ENCODE data around the gene FOCAD. TPM values are rescaled to one million over a fixed set of nuclear protein-coding genes. Genes with fewer than 3 reads are reported as not detected.

The FOCAD gene
- total RNA-seq, 1 experiment from 2014 or later: 43.3 TPM

GRCh38 chr9:20662156-20662555 is 21.9 kb upstream of the FOCAD start:
- no peaks in the 10 kb centered on the region for H4K20me1 ChIP-seq (ENCODE audit: control insufficient read depth, insufficient read depth, insufficient read length)
- H3K27me3 ChIP-seq (ENCODE audit: insufficient read depth, low read length): no peaks in the 10 kb centered on the region
- no peak overlapping the region for H3T11ph ChIP-seq (ENCODE audit: low read length)
- peaks cover 15% of the 10 kb centered on the region; the same call in 1 of the 2 replicates for H3K4me1 ChIP-seq (ENCODE audit: insufficient read depth, low read length)
- WGBS (ENCODE audit: extremely low coverage, insufficient read length, low lambda C conversion rate): no CpG with 5 or more reads among the region's 3 CpGs
- H2AK5ac ChIP-seq (ENCODE audit: insufficient read length, low read length): no peak overlapping the region
- no peak overlapping the region for H3K18ac ChIP-seq (ENCODE audit: insufficient read length, low read depth, low read length)
- H3K27ac Mint-ChIP-seq: 0 out of 7 replicates have a peak overlapping the region, but pooled peaks of 1 of the 3 experiments have one; percentile 22
- H4K8ac ChIP-seq (replicated peaks; ENCODE audit: insufficient read length, low read depth, low read length): no peak overlapping the region
- H3K4ac ChIP-seq (ENCODE audit: low read depth, low read length): no peak overlapping the region
- peaks cover 2% of the 10 kb centered on the region for H3K79me1 ChIP-seq (ENCODE audit: insufficient read depth, low read depth, low read length, poor library complexity, severe bottlenecking)
- TF ChIP-seq CTCF (conservative IDR thresholded peaks at IDR 0.05): no peak
- no peak overlapping the region for H3K4me3 Mint-ChIP-seq
- H4K5ac ChIP-seq (ENCODE audit: insufficient read length, low read depth, low read length): no peak overlapping the region
- H2BK12ac ChIP-seq (ENCODE audit: insufficient read length, low read depth, low read length): no peak overlapping the region
- no peak for DNase-seq
- no peak overlapping the region for H3K23ac ChIP-seq (ENCODE audit: insufficient read length, low read depth, low read length)
- H3K56ac ChIP-seq (ENCODE audit: insufficient read length, low read depth, low read length): no peak overlapping the region
- H3K27me3 Mint-ChIP-seq (ENCODE audit: low read depth): no peaks in the 10 kb centered on the region
- no peak overlapping the region for H2BK120ac ChIP-seq (ENCODE audit: low read depth, low read length, poor library complexity, severe bottlenecking)
- no peak overlapping the region for H3K27ac ChIP-seq (ENCODE audit: insufficient read length, low read depth, low read length)
- no peak overlapping the region for H2BK5ac ChIP-seq (ENCODE audit: insufficient read length, low read length)
- peaks cover 0 to 9% (median 3%) of the 10 kb centered on the region in 3 experiments; a peak in 5 of 7 replicates for H3K36me3 Mint-ChIP-seq (ENCODE audit: insufficient read depth in 1 of 3, low read depth in 3 of 3)
- no peak overlapping the region for H3K14ac ChIP-seq (ENCODE audit: insufficient read depth, low read length)
- no peak overlapping the region for H2BK20ac ChIP-seq (ENCODE audit: low read depth, low read length, poor library complexity, severe bottlenecking)
- H4K91ac ChIP-seq (ENCODE audit: insufficient read length, low read depth, low read length): no peak overlapping the region
- H3K79me2 ChIP-seq (ENCODE audit: insufficient read depth, low read length): peaks cover 10% of the 10 kb centered on the region; the same call in 1 of the 2 replicates
- no peaks in the 10 kb centered on the region for H3K9me3 Mint-ChIP-seq
- H3K23me2 ChIP-seq (ENCODE audit: insufficient read length, low read depth, low read length, poor library complexity, severe bottlenecking): peaks cover 10% of the 10 kb centered on the region
- H2BK15ac ChIP-seq (ENCODE audit: low read depth, low read length): no peak overlapping the region
- no peak overlapping the region for H2AFZ ChIP-seq (ENCODE audit: low read length)
- H3K9ac ChIP-seq (ENCODE audit: extremely low read depth, insufficient read length, low read length): no peak overlapping the region
- no peaks in the 10 kb centered on the region for H3K9me3 ChIP-seq (ENCODE audit: control insufficient read depth, low read depth, low read length)
- H3K4me1 Mint-ChIP-seq: peaks cover 19 to 39% of the 10 kb centered on the region in 2 experiments
- H3K4me2 ChIP-seq (ENCODE audit: insufficient read depth, insufficient read length, low read length): no peak overlapping the region
